ENCODE measurements around the gene MYLK.

DNA sequence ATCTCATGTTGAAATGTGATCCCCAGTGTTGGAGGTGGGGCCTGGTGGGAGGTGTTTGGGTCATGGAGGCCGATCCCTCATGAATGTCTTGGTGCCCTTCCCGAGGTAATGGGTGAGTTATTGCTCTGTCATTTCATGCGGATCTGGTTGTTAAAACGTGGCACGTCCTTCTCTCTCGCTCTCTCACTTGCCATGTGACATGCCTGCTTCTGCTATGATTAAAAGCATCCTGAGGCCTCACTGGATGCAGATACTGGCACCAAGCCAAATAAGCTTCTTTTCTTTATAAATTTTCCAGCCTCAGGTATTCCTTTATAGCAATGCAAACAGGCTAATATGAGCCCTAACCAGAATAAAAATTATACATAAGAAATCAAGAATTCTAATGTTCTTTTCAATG is 267.5 kb downstream of the MYLK start:
- TF ChIP-seq POLR2A (IDR thresholded peaks at IDR 0.05; ENCODE audit: low read depth, low read length) (no peak), MXI1 (IDR thresholded peaks at IDR 0.05; ENCODE audit: borderline replicate concordance, low read depth, low read length) (no peak), MAFK (IDR thresholded peaks at IDR 0.05; ENCODE audit: low read depth, low read length) (no peak), FOS (IDR thresholded peaks at IDR 0.05; ENCODE audit: low read depth, low read length) (no peak), BHLHE40 (IDR thresholded peaks at IDR 0.05; ENCODE audit: low read depth, low read length) (no peak)
- TF ChIP-seq, protein P1, sequence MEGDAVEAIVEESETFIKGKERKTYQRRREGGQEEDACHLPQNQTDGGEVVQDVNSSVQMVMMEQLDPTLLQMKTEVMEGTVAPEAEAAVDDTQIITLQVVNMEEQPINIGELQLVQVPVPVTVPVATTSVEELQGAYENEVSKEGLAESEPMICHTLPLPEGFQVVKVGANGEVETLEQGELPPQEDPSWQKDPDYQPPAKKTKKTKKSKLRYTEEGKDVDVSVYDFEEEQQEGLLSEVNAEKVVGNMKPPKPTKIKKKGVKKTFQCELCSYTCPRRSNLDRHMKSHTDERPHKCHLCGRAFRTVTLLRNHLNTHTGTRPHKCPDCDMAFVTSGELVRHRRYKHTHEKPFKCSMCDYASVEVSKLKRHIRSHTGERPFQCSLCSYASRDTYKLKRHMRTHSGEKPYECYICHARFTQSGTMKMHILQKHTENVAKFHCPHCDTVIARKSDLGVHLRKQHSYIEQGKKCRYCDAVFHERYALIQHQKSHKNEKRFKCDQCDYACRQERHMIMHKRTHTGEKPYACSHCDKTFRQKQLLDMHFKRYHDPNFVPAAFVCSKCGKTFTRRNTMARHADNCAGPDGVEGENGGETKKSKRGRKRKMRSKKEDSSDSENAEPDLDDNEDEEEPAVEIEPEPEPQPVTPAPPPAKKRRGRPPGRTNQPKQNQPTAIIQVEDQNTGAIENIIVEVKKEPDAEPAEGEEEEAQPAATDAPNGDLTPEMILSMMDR (conservative IDR thresholded peaks at IDR 0.05; ENCODE audit: low read depth, low read length), result no peak
- TF ChIP-seq, protein P2, sequence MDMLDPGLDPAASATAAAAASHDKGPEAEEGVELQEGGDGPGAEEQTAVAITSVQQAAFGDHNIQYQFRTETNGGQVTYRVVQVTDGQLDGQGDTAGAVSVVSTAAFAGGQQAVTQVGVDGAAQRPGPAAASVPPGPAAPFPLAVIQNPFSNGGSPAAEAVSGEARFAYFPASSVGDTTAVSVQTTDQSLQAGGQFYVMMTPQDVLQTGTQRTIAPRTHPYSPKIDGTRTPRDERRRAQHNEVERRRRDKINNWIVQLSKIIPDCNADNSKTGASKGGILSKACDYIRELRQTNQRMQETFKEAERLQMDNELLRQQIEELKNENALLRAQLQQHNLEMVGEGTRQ (IDR thresholded peaks at IDR 0.05; ENCODE audit: low read depth, low read length), result no peak
- TF ChIP-seq, protein P3, sequence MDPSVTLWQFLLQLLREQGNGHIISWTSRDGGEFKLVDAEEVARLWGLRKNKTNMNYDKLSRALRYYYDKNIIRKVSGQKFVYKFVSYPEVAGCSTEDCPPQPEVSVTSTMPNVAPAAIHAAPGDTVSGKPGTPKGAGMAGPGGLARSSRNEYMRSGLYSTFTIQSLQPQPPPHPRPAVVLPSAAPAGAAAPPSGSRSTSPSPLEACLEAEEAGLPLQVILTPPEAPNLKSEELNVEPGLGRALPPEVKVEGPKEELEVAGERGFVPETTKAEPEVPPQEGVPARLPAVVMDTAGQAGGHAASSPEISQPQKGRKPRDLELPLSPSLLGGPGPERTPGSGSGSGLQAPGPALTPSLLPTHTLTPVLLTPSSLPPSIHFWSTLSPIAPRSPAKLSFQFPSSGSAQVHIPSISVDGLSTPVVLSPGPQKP (IDR thresholded peaks at IDR 0.05; ENCODE audit: borderline replicate concordance, low read depth, low read length), result no peak

Measured in IMR-90 (cell line).